Measurements from ENCODE around the gene ITGB1BP1. TPM values are rescaled to one million over a fixed set of nuclear protein-coding genes. Genes with fewer than 3 reads are reported as not detected.
A peak's percentile ranks its signal among the peaks of the same experiment; 100 is the strongest.

Gene ITGB1BP1
- total and polyA plus RNA-seq, 5 donors = 80.5 to 137 (median 86.6) TPM

GRCh38 chr2:9388199-9388681 lies 35.1 kb downstream of the ITGB1BP1 start:
- Histone ChIP-seq H3K9me3 (ENCODE audit: control insufficient read depth, low read length) (no peaks in the 10 kb centered on the region), H3K4me3 (ENCODE audit: low read length) (no peak overlapping the region), H3K27ac (ENCODE audit: low read length) (no peak overlapping the region), H3K4me1 (ENCODE audit: control insufficient read depth, insufficient read depth, low read length) (peaks cover 9% of the 10 kb centered on the region), H3K27me3 (ENCODE audit: control insufficient read depth, insufficient read depth) (no peaks in the 10 kb centered on the region)
- ATAC-seq = no peak
- intact Hi-C loops (cut with DNase I) = no loop called here
- 81% methylated on average over 11 of the region's 11 CpGs for WGBS
- peak in 1 of 3 donors; percentile 45 for DNase-seq

DNA sequence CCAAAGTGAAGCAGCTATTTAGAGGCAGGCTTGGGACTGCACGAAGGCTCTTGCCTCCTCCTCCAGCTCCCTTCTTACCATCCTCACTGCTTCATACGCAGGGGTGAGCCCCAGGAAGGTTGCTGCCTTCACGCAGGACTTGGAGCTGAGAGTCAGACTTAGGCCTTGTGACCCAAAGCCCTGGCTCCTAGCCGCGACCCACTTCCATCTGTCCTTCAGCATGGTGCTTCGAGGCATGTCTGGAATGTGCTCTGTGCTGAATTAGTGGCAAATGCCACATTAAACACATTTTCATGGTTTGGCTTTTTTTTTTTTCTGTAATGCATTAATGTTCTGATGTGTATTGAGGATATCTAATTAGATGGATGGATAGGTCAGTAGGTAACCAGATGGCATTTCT lies 37.5 kb downstream of the ITGB1BP1 start:
- H3K9me3 ChIP-seq (ENCODE audit: control insufficient read depth, low read length) = no peaks in the 10 kb centered on the region
- H3K4me3 ChIP-seq (ENCODE audit: low read length) = no peak overlapping the region
- ATAC-seq (no peak), DNase-seq (no peak)
- intact Hi-C loops (cut with DNase I) = no loop called here
- H3K27me3 ChIP-seq (ENCODE audit: control insufficient read depth, insufficient read depth) = no peaks in the 10 kb centered on the region
- peaks cover 4% of the 10 kb centered on the region for H3K4me1 ChIP-seq (ENCODE audit: control insufficient read depth, insufficient read depth, low read length)
- 75% methylated on average over 6 of the region's 6 CpGs for WGBS
- no peak overlapping the region for H3K27ac ChIP-seq (ENCODE audit: low read length)

DNA sequence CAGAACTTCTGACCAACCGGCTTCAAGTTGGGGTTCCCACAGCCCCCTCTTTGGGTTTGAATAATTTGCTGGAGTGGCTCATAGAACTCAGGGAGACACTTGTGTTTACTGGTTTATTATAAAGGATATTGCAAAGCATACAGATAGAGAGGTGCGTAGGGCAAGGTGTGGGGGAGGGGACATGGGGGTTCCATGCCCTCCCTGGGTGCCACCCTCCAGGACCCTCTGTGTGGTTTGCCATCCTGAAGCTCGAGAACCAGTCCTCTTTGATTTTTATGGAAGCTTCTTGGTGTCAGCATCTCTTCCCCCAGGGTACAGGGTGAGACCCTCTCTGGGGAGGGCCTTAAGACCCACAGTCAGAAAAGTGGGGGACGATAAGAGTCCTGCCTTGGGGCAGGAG lies 38.8 kb downstream of the ITGB1BP1 start:
- no peak for ATAC-seq
- WGBS = 94% methylated on average over 4 of the region's 4 CpGs
- Histone ChIP-seq H3K9me3 (ENCODE audit: control insufficient read depth, low read length) (no peaks in the 10 kb centered on the region), H3K27ac (ENCODE audit: low read length) (no peak overlapping the region), H3K4me1 (ENCODE audit: control insufficient read depth, insufficient read depth, low read length) (peaks cover 7% of the 10 kb centered on the region), H3K27me3 (ENCODE audit: control insufficient read depth, insufficient read depth) (no peaks in the 10 kb centered on the region), H3K4me3 (ENCODE audit: low read length) (no peak overlapping the region)
- no peak for DNase-seq
- intact Hi-C loops (cut with DNase I) = no loop called here

- WGBS = 94% methylated on average over 6 of the region's 6 CpGs
- no peak for DNase-seq
- Histone ChIP-seq H3K4me1 (ENCODE audit: control insufficient read depth, insufficient read depth, low read length) (peaks cover 7% of the 10 kb centered on the region), H3K27ac (ENCODE audit: low read length) (no peak overlapping the region), H3K27me3 (ENCODE audit: control insufficient read depth, insufficient read depth) (no peaks in the 10 kb centered on the region), H3K9me3 (ENCODE audit: control insufficient read depth, low read length) (no peaks in the 10 kb centered on the region), H3K4me3 (ENCODE audit: low read length) (no peak overlapping the region)
- ATAC-seq = no peak
- intact Hi-C loops (cut with DNase I) = no loop called here
Measured at GRCh38 chr2:9382604-9383235, 40.6 kb downstream of the ITGB1BP1 start.

GRCh38 chr2:9380702-9381628 lies 42.4 kb downstream of the ITGB1BP1 start:
- intact Hi-C loops (cut with DNase I) = no loop called here
- WGBS = 70% methylated on average over 18 of the region's 18 CpGs
- peak in 2 of 3 donors; percentile 80 for DNase-seq
- H3K4me1 ChIP-seq (ENCODE audit: control insufficient read depth, insufficient read depth, low read length) = peaks cover 3% of the 10 kb centered on the region
- H3K9me3 ChIP-seq (ENCODE audit: control insufficient read depth, low read length) = no peaks in the 10 kb centered on the region
- peak; percentile 67 to 73 for ATAC-seq
- H3K4me3 ChIP-seq (ENCODE audit: low read length) = no peak overlapping the region
- H3K27me3 ChIP-seq (ENCODE audit: control insufficient read depth, insufficient read depth) = no peaks in the 10 kb centered on the region
- H3K27ac ChIP-seq (ENCODE audit: low read length) = peak overlapping the region; percentile 85

GRCh38 chr2:9379391-9379755 lies 44.0 kb downstream of the ITGB1BP1 start:
- Histone ChIP-seq H3K27ac (ENCODE audit: low read length) (peak overlapping the region; percentile 14), H3K27me3 (ENCODE audit: control insufficient read depth, insufficient read depth) (no peaks in the 10 kb centered on the region), H3K4me1 (ENCODE audit: control insufficient read depth, insufficient read depth, low read length) (peaks cover 3% of the 10 kb centered on the region), H3K4me3 (ENCODE audit: low read length) (no peak overlapping the region), H3K9me3 (ENCODE audit: control insufficient read depth, low read length) (no peaks in the 10 kb centered on the region)
- ATAC-seq (no peak), DNase-seq (no peak)
- intact Hi-C loops (cut with DNase I) = no loop called here
- 80% methylated on average over 5 of the region's 5 CpGs for WGBS

DNA sequence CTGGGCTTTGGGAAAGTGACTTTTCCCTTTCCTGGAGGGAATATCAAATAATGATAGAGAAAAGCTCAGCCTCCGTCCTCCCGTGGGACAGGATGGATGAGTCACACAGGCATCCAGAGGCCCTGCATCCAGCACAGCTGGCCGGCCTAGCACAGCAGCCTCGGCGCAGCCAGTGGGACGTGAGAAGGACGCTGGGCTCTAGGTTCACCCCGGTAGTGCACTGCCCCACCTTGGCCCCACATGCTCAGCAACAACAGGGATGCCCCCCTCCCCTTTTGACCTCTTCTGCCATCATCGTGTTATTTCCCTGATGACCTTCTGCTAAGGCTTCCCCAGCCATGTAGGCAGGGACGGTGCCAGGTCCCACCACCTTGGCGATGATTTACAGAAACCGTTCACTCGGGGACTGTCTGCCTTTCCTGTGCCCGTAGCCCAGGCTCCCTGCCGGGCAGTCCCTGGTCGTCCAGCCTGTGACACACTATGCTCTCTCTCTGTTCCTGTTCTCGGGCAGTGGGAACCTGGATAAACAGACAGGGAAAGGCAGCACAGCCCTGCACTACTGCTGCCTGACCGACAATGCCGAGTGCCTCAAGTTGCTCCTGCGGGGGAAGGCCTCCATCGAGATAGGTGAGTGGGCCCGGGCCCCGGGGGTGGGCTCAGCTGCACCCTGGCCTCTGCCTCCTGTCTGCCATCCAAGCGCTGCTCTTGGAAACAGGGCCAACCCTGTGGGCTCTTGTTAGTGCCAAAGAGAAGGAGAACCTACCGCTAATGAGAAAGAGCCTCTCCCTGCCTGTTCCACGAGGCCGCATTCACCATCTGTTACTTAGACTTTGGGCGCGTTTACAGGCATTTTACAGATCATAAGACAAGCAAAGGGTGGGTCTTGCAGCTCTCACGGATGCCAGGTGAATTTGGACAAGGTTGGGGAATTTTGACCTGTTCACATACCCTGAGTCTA lies 44.6 kb downstream of the ITGB1BP1 start:
- intact Hi-C loops (cut with DNase I) = no loop called here
- peaks cover 3% of the 10 kb centered on the region for H3K4me1 ChIP-seq (ENCODE audit: control insufficient read depth, insufficient read depth, low read length)
- H3K4me3 ChIP-seq (ENCODE audit: low read length) = no peak overlapping the region

GRCh38 chr2:9377461-9378097 lies 45.7 kb downstream of the ITGB1BP1 start:
- peaks cover 3% of the 10 kb centered on the region for H3K4me1 ChIP-seq (ENCODE audit: control insufficient read depth, insufficient read depth, low read length)
- intact Hi-C loops (cut with DNase I) = no loop called here
- H3K27me3 ChIP-seq (ENCODE audit: control insufficient read depth, insufficient read depth) = no peaks in the 10 kb centered on the region
- ATAC-seq (no peak), DNase-seq (no peak)
- 57% methylated on average over 9 of the region's 9 CpGs for WGBS
- no peaks in the 10 kb centered on the region for H3K9me3 ChIP-seq (ENCODE audit: control insufficient read depth, low read length)
- peak overlapping the region; percentile 49 for H3K27ac ChIP-seq (ENCODE audit: low read length)
- H3K4me3 ChIP-seq (ENCODE audit: low read length) = no peak overlapping the region

More for the DNA sequence above, 44.6 kb downstream of the ITGB1BP1 start:
- H3K27me3 ChIP-seq (ENCODE audit: control insufficient read depth, insufficient read depth) = no peaks in the 10 kb centered on the region
- ATAC-seq = peak; percentile 75 to 91
- no peaks in the 10 kb centered on the region for H3K9me3 ChIP-seq (ENCODE audit: control insufficient read depth, low read length)
- peak overlapping the region; percentile 58 for H3K27ac ChIP-seq (ENCODE audit: low read length)
- 63% methylated on average over 30 of the region's 30 CpGs for WGBS
- peak; percentile 89 to 91 (median 91) for DNase-seq

DNA sequence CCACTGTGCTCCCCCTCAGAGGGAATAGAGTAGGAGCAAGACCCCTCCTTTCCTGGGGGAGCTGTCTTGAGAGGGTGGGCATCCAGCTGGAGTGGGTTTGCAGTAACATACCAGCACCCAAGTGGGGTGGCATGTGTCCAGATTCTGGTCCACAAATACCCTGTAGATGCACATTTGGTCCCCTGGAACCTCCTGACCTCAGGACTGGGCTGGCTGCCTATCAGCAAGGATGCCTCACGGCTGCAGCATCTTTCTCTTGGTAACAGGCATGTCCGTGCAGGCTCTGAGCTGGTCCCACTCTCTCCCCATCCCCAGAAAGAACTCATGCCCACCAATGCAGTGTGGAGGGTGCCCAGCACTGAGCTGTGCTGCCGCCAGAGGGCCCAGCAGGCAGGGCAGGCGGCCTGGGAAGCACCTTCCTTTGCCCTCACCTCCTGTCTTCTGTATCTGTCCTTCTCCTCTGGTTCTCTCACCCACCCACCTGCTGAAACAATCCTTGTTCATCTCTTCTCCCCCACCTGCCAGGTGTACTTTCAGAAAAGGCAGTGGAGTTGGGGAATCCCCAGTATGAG lies 47.4 kb downstream of the ITGB1BP1 start:
- WGBS = 91% methylated on average over 4 of the region's 4 CpGs
- H3K4me3 ChIP-seq (ENCODE audit: low read length) = no peak overlapping the region
- no peaks in the 10 kb centered on the region for H3K27me3 ChIP-seq (ENCODE audit: control insufficient read depth, insufficient read depth)
- intact Hi-C loops (cut with DNase I) = no loop called here
- no peaks in the 10 kb centered on the region for H3K9me3 ChIP-seq (ENCODE audit: control insufficient read depth, low read length)
- no peak for DNase-seq
- ATAC-seq = no peak
- peaks cover 3% of the 10 kb centered on the region for H3K4me1 ChIP-seq (ENCODE audit: control insufficient read depth, insufficient read depth, low read length)
- no peak overlapping the region for H3K27ac ChIP-seq (ENCODE audit: low read length)

Data from right cardiac atrium (tissue), 5 donors.